GM19467 (cell line): Measurements from ENCODE around the gene F7.
"Not testable (repeated sequence)": the region's sequence is repeated elsewhere in the genome, so short reads cannot be mapped to it uniquely, and the experiment has no call there.

Source experiments
- ATAC-seq: cut with Tn5 transposase; IDR thresholded peaks from one replicate; pipeline ENCODE4 v1.9.1; 2021; ENCODE audit warnings: mild to moderate bottlenecking, moderate library complexity; ENCODE audit not compliant: unreplicated experiment

The F7 gene

DNA sequence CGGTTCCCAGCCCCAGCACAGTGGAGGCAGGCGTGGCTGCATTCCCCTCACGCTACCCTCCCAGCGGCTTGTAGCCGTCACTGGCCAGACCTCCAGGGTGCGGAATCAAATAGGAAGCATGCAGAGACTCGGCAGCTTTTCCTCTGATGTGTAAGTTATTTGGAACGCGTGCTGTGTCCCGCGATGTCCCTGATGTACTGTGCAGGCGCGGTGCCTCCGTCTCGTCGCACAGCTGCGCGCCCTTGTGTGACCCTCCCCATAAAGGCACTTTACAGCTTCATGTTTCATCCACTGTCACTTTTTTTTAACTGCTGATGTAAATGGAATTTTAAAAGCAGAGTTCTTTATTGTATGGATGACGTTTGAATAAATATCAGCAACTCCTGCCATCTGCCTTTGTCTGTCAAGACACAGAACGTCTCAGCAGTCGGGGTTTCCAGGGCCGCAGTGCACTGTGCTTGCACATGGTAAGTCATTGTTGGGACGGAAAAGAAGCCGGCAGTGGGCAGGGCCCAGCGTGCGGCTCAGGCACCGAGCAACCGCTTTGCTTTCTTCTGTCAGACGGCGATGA is 7.3 kb upstream of the F7 start:
- ATAC-seq: no peak

GRCh38 chr13:113099142-113099541 is 6.4 kb upstream of the F7 start:
- ATAC-seq: no peak

- not testable (repeated sequence) for ATAC-seq
Observed at GRCh38 chr13:113102302-113102701, 3.3 kb upstream of the F7 start.

DNA sequence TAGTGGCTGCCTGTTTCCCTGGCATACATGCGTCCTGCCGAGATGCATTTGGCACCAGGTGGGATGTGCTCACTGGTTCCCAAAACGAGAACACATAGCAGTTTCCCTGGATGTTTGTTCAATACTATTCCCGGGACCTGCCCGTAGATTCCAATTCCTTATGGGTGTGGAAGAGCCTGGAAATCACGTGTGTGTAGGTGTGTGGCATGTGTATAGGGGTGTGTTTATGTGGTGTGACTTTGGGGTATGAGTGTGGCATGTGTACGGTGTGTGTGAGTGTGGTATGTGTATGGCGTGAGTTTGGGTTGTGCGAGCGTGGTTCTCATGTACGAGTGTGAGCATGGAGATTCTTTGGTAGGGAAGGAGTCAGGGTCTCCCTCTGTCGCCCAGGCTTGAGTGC is 2.9 kb upstream of the F7 start:
- no peak for ATAC-seq

GRCh38 chr13:113103646-113104045 is 1.9 kb upstream of the F7 start:
- ATAC-seq: no peak

DNA sequence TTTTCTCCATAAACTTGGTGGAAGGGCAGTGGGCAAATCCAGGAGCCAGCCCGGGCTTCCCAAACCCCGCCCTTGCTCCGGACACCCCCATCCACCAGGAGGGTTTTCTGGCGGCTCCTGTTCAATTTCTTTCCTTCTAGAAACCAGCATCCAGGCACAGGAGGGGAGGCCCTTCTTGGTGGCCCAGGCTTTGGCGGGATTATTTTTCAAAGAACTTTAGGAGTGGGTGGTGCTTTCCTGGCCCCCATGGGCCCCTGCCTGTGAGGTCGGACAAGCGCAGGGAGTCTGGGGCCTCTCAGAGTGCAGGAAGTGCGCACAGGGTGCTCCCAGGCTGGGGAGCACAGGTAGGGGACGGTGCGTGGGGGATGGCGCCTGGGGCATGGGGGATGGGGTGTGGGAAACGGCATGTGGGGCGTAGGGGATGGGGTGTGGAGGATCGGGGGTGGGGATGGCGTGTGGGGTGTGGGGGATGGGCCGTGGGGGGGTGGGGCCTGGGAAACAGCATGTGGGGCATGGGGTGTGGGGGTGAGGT is 396 bp downstream of the F7 start:
- no peak for ATAC-seq

GRCh38 chr13:113106711-113107351 is 1.2 kb downstream of the F7 start:
- no peak for ATAC-seq

DNA sequence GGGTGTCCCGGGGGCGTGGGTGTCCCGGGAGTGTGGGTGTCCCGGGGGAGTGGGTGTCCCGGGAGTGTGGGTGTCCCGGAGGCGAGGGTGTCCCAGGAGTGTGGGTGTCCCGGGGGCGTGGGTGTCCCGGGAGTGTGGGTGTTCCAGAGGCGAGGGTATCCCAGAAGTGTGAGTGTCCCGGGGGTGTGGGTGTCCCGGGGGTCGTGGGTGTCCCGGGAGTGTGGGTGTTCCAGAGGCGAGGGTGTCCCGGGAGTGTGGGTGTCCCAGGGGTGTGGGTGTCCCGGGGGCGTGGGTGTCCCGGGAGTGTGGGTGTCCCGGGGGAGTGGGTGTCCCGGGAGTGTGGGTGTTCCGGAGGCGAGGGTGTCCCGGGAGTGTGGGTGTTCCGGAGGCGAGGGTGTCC is 2.9 kb downstream of the F7 start:
- ATAC-seq: not testable (repeated sequence)

GRCh38 chr13:113109151-113110047 is 3.8 kb downstream of the F7 start:
- no peak for ATAC-seq

DNA sequence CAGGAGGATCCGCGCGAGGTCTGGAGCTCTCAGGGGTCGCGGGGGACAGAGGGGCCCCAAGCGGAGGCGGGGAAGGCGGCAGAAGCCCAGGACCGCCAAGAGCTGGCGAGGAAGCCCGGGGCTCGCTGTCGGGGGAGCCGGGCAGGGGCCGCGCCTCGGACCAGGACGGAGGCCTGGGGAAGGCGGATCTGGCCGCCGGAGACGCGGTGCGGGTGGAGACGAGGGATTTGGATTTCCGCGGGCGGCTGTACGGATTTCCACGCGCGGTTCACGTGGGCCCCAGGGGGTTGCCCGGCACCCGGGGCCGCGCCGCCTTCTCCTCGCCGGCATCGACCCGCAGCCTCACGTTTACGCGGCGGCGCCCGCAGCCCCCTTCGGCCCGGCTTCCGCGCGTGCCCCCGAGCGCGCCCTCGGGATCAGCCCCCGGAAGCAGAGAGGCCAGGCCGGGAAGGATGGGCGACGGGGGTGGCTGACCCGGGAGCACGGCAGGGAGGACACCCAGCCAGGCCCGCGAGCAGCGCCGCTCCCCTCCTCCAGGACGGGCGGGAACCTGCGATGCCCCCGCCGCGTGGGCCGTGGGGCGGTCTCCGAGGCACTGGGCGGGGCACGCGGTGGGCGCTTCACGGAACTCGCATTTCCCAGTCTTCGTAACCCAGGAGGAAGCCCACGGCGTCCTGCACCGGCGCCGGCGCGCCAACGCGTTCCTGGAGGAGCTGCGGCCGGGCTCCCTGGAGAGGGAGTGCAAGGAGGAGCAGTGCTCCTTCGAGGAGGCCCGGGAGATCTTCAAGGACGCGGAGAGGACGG is 4.7 kb downstream of the F7 start:
- no peak for ATAC-seq

DNA sequence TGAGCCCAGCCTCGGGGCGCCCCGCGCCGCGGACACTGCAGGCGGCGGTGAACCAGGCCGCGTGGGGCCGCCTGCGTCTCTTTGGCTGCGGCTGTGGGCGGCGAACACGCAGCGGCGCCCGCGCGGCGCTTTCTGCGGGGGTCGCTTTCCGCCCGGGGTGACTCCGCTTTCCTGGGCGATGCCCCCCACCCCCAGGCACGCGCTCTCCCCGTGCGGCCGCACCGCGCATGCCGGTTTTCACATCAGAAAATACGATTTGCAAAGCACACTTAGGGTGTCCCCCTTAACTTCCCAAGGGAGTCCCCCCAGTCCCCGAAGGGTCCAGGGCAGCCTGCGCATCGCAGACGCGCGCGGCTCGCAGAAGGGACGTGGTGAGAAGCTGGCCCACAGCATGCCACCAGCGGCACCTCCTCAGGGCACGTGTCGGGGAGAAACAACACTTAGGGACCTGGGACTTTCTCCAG is 5.3 kb downstream of the F7 start:
- ATAC-seq: no peak

GRCh38 chr13:113111821-113112220 is 6.2 kb downstream of the F7 start:
- not testable (repeated sequence) for ATAC-seq

GRCh38 chr13:113112475-113112874 is 6.9 kb downstream of the F7 start:
- ATAC-seq: not testable (repeated sequence)

DNA sequence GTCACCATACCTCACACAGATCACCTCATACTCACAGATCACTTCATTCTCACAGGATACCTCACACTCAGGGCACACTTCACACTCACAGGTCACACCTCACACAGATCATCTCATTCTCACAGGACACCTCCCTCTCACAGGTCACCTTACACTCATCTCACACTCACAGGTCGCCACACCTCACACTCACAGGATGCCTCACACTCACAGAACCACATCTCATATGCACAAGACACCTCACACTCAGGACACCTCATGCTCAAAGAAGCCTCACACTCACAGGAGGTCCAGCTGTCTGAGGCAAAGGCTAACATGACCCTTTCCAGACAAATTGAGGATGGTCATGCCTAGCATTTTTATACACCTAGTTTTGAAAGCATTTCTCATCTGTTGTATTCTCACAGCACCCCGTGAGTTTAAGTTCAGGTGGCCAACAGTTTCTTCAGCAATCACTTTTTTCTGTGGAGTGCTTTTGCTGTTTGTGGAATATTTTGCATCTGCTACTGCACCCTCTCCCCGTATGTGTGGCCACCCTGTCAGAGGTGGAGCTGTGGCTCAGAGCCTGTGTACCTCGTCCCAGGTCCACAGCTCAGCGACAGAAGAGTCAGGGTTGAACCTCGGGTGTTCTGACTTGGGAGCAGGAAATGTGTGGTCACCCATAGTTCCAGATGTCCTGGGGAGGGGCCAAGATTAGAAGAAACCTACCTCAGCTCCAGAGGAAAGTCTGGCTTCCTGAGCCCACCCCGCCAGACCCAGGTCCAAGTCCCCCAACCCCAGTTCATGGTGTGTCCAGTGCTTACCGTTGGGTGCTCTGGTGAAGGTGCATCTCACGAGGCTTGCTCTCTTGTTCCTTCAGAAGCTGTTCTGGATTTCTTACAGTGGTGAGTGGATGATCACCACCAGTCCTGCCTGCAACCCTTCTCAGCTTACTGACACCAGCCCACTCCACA is 7.6 kb downstream of the F7 start:
- no peak for ATAC-seq

DNA sequence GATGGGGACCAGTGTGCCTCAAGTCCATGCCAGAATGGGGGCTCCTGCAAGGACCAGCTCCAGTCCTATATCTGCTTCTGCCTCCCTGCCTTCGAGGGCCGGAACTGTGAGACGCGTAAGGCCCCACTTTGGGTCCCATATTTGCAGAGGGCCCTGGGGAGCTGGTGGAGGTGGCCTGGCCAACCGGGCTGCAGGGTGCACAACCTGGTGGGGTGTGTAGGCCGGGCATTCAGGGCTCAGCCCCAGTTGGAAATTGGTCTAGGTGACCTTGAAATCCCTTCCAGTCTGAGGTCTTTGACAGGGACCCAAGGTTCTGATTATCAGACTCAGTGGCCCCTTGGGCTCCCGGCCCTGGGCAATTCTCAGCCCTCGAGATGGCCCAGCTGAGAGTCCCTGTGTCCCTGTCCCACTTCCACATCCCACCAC is 8.3 kb downstream of the F7 start:
- no peak for ATAC-seq

DNA sequence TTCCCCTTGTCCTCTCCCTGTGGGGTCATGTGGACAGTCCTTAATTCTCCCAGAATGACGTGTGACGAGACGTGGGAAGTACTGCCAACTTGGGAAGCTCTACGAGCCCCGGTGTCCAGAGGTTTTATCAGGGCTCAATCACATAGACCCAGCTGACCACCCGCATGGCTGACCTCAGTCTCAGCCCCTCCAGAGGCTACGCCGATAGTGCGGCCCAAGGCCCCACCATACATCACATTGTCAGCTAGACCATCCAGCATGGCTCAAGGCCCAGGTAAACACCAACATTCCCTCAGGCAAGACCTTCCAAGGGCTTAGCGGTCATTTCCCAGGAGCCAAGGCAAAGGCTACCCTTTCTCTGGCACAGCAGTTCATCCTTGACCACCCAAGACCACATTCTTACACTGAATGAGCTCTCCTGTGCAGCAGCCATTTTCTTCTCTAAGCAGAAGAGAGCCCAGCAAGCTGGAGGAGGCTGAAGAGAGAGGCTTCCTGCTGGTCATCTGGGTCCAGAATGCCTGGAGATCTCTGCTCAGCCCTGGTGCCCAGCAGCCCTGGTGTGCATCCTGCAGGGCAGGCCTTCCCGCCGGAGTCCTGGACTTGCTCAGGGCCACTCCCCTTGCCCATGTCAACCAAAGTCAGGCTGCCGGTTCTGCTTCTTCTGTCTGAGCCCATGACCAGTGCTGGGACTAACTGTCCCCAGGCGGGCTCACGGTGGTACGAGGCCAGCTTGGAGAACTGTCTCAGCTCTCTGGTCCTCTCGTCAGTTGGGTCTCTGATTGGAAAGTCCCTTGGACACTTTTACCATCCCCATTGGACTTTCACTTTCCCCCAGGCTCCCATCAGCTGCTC is 9.1 kb downstream of the F7 start:
- ATAC-seq: no peak

DNA sequence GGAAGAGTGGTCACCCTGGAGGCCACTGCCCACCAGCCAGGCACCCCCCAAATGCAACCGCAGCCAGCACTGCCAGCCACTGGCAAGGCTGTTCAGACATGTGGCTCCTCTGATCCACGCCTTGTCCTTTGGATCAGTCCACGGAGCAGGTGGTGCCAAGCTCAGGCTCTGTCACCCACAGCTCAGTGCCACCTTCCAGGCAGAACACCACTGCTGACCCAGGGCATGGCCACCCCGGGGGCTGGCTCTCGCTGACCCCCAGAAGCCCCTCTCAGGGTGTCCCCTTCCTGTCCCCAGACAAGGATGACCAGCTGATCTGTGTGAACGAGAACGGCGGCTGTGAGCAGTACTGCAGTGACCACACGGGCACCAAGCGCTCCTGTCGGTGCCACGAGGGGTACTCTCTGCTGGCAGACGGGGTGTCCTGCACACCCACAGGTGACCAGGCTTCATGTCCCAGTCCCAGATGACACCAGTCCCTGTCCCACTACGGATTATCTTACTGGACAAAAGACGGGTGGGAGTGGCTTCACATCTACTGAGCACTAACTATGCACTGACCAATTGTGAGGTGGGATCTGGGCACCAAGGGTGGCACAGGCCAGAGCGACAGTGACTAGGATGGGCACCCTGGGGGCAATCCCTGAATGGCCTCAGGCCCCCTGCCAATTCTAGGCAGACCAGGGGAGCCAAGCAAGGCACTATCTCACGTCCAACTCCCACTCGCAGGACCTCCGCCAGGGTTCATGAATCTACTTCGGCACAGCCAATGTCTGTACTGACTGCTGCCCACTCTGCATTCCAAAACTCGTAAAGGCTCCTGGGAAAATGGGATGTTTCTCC is 10.0 kb downstream of the F7 start:
- no peak for ATAC-seq
